HL-60/S4 treated with phorbol 12-myristate 13-acetate at 8.2 ng/mL for 4 days and 3 days (cell line): ENCODE results near the gene WDR75.
"Not testable (repeated sequence)": the region's sequence is repeated elsewhere in the genome, so short reads cannot be mapped to it uniquely, and the experiment has no call there.

ENCODE experiments used
- in situ Hi-C: fragments of 300-500 bp; cut with MboI; formaldehyde crosslinking; loops from 2 replicates; pipeline ENCODE4 v1.15.0; 2022; ENCODE audit warnings: low sequenced_read_pairs

The WDR75 gene

GRCh38 chr2:189439342-189439741 is 1.9 kb upstream of the WDR75 start:
- in situ Hi-C loops, result no loop called here

GRCh38 chr2:189440644-189440946 is 679 bp upstream of the WDR75 start:
- in situ Hi-C loops, result no loop called here

DNA sequence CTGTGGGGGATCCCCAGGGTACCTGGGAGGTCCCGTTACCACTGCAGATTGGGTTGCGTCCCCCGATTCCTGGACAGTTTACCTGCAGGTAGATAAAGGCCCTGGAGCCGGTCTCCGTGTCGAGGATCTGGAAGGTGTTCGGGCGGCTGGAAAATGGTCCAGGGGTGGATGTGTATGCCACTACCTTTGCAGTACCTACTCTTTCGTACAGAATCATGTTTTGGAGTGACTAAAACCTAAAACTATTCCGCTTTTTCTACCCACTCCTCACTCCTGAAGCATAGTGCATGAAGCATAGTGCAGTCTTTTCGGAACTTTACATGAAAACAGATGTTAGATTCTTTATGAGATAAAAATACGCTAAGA is 418 bp downstream of the WDR75 start:
- in situ Hi-C loops, result no loop called here

DNA sequence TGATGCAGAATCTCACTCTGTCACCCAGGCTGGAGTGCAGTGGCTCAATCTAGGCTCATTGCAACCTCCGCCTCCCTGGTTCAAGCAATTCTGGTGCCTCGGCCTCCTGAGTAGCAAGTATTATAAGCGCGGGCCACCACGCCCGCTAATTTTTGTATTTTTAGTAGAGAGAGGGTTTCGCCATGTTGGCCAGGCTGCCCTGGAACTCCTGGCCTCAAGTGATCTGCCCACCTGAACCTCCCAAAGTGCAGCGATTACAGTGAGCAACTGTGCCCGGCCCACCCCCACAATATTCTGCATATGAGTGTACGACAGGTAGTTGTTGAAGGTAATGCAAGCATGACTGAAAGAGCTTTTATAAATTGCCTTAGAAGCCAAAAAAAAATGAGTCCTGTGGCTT is 1.2 kb downstream of the WDR75 start:
- in situ Hi-C loops, result no loop called here

GRCh38 chr2:189444322-189444721 is 3.0 kb downstream of the WDR75 start:
- in situ Hi-C loops, result no loop called here

GRCh38 chr2:189446780-189447179 is 5.5 kb downstream of the WDR75 start:
- in situ Hi-C loops, result no loop called here

- in situ Hi-C loops, result no loop called here
These were observed 12.7 kb downstream of the WDR75 start for GRCh38 chr2:189454009-189454408.

DNA sequence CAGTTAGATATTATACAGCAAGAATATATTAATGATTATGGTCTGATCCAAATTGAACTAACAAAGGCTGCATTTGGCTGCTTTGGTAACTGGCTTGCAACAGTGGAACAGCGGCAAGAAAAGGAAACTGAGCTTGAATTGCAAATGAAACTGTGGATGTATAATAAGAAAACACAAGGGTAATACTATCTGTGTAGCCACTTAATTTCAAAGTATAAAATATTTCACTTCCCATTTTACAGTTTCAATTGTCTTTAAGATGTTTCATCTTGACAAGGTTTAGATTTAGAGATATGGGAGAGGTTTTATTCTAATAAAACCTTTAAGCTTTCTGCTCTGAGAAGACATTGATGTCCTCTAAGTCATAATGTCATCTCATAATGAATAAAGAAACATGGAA is 23.8 kb downstream of the WDR75 start:
- in situ Hi-C loops, result no loop called here

- in situ Hi-C loops, result no loop called here
These were observed 24.2 kb downstream of the WDR75 start for GRCh38 chr2:189465478-189465877.

DNA sequence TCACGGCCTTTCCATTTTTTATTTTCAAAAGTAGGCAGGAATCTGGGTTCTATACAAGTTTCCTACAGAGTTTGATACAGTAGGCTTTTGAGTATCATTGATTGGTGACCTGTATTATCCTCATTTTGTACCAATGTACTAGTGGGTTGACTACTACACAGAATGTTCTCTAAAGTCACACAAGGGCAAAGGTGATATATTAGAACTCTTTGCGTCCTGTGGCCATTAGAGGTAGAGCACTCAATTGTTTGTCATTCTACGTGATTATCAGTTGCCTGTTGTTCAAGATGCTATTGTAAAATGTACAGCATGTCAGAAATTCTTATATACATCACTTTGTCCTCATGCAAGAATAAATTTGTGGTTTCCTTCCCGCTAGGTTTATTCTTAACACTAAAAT is 24.8 kb downstream of the WDR75 start:
- in situ Hi-C loops, result no loop called here

DNA sequence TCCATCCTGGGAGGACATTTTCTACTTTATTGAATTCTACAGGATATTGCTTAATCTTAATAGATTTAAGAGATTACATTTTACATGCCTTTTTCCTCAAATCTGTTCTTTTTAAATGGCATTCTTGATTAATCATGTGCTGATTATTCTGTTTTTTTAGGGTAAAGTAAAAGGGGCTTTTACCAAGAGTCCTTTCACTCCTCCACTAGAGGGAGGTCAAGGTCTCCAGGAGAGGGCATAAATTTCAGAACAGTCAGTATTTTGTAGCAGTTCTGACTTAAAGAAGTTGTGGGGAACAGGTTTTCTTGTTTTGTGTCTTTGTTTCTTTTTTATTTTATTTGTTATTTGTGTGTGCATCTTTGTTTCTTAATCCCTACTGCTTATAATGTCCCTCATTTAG is 25.4 kb downstream of the WDR75 start:
- in situ Hi-C loops, result no loop called here

GRCh38 chr2:189467160-189467559 is 25.9 kb downstream of the WDR75 start:
- in situ Hi-C loops, result no loop called here

GRCh38 chr2:189467593-189467992 is 26.3 kb downstream of the WDR75 start:
- in situ Hi-C loops, result no loop called here

DNA sequence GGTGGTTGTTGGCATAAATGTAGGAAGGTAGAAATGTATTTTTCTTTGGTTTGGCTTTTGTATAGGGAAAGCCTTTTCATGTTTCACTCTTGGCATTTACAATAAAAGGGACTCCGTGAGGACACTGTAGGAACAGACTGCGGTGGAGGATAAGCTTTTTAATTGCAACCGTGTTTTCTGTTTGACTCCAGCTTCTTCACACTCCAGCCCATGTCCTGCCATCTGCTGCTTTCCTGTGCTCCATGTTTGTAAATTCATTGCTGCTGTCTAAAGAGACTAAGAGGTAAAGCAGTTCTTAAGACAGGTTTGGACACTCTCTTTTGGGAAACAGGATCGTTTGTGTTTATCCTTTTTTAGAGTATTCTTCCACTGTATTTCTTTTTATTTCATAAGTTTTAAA is 33.3 kb downstream of the WDR75 start:
- in situ Hi-C loops, result no loop called here

GRCh38 chr2:189477756-189478155 is 36.5 kb downstream of the WDR75 start:
- in situ Hi-C loops, result no loop called here

DNA sequence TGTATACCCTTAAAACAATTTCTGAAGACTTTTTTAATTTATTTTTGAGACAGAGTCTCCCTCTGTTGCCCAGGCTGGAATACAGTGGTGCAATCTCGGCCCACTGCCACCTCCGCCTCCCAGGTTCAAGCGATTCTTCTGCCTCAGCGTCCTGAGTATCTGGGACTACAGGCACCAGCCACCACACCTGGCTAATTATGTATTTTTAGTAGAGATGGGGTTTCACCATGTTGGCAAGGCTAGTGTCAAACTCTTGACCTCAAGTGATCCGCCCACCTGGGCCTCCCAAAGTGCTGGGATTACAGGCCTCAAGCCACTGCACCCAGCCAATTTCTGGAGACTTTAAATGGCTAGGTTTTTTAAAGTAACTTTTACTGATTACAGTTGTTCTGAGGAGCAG is 37.0 kb downstream of the WDR75 start:
- in situ Hi-C loops, result not testable (repeated sequence)

- in situ Hi-C loops, result no loop called here
These were observed 39.8 kb downstream of the WDR75 start for GRCh38 chr2:189481071-189481470.

- in situ Hi-C loops, result no loop called here
These were observed 42.3 kb downstream of the WDR75 start for GRCh38 chr2:189483571-189483970.

DNA sequence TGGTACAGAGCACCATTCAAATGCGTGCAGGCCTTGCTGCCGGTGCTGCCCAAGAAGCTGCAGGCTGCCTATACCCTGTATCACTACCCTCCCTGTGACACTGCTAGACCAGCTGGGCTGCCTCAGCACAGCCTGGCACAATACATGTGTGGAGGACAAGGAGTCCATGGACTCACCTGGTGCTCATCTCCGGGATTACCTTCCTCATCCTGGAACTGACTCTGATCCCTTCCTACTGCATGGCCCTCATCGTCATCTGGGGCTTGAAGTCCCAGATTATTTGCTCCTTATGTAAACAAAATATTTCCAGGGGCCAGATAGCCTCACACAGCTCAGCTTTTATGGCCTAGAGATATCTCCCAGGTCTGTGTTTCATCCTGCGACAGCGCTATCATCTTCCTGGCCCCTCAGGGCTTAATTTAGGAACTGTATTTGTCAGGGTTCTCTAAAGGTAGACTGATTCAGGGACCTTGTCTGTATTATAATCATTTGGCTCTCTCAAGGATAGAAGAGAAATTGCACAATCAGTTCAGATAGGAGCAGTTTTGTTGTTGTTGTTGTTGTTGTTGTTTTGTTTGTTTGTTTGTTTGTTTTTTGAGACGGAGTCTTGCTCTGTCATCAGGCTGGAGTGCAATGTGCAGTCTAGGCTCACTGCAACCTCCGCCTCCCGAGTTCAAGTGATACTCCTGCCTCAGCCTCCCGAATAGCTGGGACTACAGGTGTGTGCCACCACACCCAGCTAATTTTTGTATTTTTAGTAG is 42.9 kb downstream of the WDR75 start:
- in situ Hi-C loops, result no loop called here

DNA sequence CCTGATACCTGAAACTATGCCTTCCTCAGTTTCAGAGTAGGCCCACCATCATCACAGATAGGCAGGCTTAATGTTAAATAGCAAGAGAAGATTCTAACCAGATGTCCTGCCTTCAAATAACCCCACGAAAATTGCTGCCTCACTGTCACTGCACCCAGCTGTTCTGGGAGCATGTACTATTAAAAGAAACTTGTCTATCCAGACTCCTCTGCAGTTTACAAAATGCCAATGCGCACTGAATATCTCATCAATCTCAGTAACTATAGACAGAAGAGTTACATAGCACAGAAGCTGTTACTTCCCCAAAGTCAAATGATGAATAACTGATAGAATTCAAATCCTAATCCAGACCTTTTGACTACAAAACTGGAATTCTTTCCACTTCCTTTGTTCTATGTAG is 43.9 kb downstream of the WDR75 start:
- in situ Hi-C loops, result no loop called here

DNA sequence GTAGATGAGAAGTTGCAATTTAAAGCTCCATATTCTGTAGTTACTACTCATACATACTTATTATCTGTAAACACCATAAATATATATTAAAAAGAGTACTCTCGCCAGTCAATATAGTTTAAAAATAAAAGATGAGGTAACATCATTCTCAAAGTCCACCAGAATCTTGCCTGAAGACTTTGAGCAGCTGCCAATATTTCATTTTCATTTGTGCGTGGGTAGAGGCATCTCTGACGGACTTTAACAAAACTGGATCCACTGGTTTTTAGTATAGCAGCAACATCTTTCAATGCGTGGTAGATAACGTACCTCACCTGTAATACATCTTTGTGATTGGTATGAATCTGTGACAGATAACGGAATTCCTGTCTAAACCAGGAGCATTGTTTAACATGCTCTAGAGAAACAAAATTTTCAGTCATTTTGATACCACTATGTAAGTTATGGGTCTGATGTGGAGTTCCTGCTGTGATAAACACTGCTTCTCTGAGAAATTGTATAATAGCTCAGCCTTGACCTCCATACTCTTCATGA is 45.0 kb downstream of the WDR75 start:
- in situ Hi-C loops, result no loop called here

DNA sequence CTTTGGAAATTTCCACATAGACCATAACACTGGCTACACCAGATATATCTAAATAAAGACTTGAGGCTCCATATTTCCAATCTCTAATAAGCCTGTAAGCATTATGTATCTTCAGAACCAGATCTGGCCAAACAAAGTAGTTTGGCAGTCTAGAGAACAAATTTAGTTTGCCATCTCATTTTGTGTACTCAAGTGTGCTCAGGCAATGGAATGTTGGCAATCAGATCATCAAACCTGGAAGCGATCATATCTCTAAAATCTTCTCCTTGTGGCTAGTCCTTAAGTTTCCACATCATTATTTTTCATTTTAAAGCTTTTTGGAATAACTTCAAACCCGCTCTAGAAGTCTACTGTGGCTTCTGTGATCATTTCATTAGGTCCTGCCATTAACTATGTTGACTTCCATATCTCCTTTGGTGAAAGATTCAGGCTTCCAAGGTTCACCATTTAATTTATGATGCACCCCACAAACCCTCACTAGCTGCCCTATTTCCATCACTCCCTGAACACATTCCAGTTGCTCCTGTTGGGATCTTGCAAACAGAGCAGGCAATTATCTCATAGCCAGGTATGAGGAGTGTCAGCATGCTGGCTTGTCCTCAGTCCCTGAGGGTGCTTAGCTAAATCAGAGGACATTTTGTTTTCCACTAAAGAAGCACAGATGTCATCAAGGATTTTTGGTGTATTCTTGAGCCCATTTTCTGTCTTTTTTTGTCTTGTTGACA is 46.2 kb downstream of the WDR75 start:
- in situ Hi-C loops, result no loop called here

DNA sequence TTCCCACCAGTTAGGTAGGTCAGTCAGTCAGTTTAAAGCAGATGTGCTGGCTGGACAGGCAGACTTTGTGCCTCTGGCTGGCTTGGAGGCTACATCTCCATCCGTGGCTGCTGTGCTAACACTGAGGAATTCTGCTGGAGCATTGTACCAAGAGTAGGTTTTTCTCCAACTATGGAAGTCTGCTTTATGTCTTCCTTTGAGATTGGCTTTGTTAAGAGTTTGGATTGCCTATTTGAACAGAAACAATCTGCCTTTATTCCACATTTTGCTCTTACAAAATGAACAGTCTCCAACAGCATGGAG is 46.7 kb downstream of the WDR75 start:
- in situ Hi-C loops, result no loop called here
